K562 (cell line): ENCODE data around the gene VEZF1. TPM values are rescaled to one million over a fixed set of nuclear protein-coding genes. Genes with fewer than 3 reads are reported as not detected.
A peak's percentile ranks its signal among the peaks of the same experiment; 100 is the strongest.

Source experiments
- BRD4 ChIP-seq: fragments of 200-600 bp; sonication (generic); IDR thresholded peaks from 2 replicates; pipeline ENCODE4 v1.6.1; 2017; ENCODE audit warnings: inconsistent platforms
- CBFA2T3 ChIP-seq: fragments of 450-650 bp; IDR thresholded peaks from 2 replicates; pipeline ENCODE4 v1.6.1; 2017
- CCNT2 ChIP-seq: IDR thresholded peaks from 2 replicates; pipeline ENCODE4 v1.6.1; 2011; ENCODE audit warnings: borderline replicate concordance, low read depth, mild to moderate bottlenecking, moderate library complexity, mixed read lengths, low read length; ENCODE audit not compliant: insufficient read length; ENCODE audit errors: extremely low read depth
- DNMT1 ChIP-seq: fragments of 450-650 bp; IDR thresholded peaks from 2 replicates; pipeline ENCODE4 v1.6.1; 2016; ENCODE audit warnings: antibody characterized with exemption, mild to moderate bottlenecking
- FOXJ2 ChIP-seq: fragments of 200-800 bp; sonication (Bioruptor generic); IDR thresholded peaks from 2 replicates; pipeline ENCODE4 v1.6.1; 2016; ENCODE audit warnings: missing genetic modification characterization, missing compliant biosample characterization
- FOXP1 ChIP-seq: sonication (generic); formaldehyde crosslinking; IDR thresholded peaks from 2 replicates; pipeline ENCODE4 v1.8.0; 2022; ENCODE audit warnings: mild to moderate bottlenecking, missing genetic modification reagents
- GABPB1 ChIP-seq: sonication (generic); formaldehyde crosslinking; IDR thresholded peaks from 2 replicates; pipeline ENCODE4 v1.8.0; 2022; ENCODE audit warnings: mild to moderate bottlenecking, missing genetic modification reagents
- HDAC2 ChIP-seq: fragments of 450-650 bp; IDR thresholded peaks from 2 replicates; pipeline ENCODE4 v1.6.1; 2016; ENCODE audit warnings: mild to moderate bottlenecking
- NCOR1 ChIP-seq: fragments of 450-650 bp; IDR thresholded peaks from 2 replicates; pipeline ENCODE4 v1.6.1; 2016; ENCODE audit warnings: mild to moderate bottlenecking, moderate library complexity
- NR2F6 ChIP-seq: fragments of 450-650 bp; formaldehyde crosslinking; IDR thresholded peaks from 2 replicates; pipeline ENCODE4 v1.4.0; 2020; ENCODE audit warnings: mild to moderate bottlenecking
- SMAD2 ChIP-seq: fragments of 150-350 bp; IDR thresholded peaks from 2 replicates; pipeline ENCODE4 v1.6.1; 2014; ENCODE audit warnings: low read depth, mild to moderate bottlenecking, low read length
- TCF3 ChIP-seq: sonication (generic); formaldehyde crosslinking; IDR thresholded peaks from 2 replicates; pipeline ENCODE4 v1.4.0; 2020; ENCODE audit warnings: mild to moderate bottlenecking, missing genetic modification reagents
- TCFL5 ChIP-seq: fragments of 250-450 bp; sonication (Bioruptor Pico); conservative IDR thresholded peaks from 2 replicates; pipeline ENCODE4 v1.6.1; 2021; ENCODE audit warnings: mild to moderate bottlenecking, moderate library complexity, matching md5 sums
- ZC3H8 ChIP-seq: fragments of 450-650 bp; IDR thresholded peaks from 2 replicates; pipeline ENCODE4 v1.6.1; 2017
- ZNF668 ChIP-seq: fragments of 250-450 bp; sonication (Bioruptor Pico); IDR thresholded peaks from 2 replicates; pipeline ENCODE4 v1.8.0; 2022; ENCODE audit warnings: mild to moderate bottlenecking, inconsistent platforms
- ZNF778 ChIP-seq: fragments of 450-650 bp; formaldehyde crosslinking; IDR thresholded peaks from 2 replicates; pipeline ENCODE4 v1.4.0; 2020; ENCODE audit warnings: mild to moderate bottlenecking, moderate library complexity
- polyA plus RNA-seq, 8 experiments: library from polyadenylated mRNA; depleted of rRNA in 4 of 8; stranded (reverse) in 5 of 8; unstranded in 3 of 8; fragments of >200 nt; fragmentation: Nextera tagmentation in 2 of 8; fragmentation: Illumina TruSeq in 1 of 8; extraction: Ambion mirVana in 2 of 8; extraction: Trizol in 1 of 8; gene quantifications; 2 replicates each; pipeline versions ENCODE4 v1.2.1 to v1.2.3, GENCODE V29; 2011 to 2014; ENCODE audit warnings: inconsistent platforms in 1 of 8, missing spikeins in 1 of 8
- total RNA-seq, 7 experiments: library from RNA; depleted of rRNA in 6 of 7; stranded (reverse); fragments of >200 nt in 6 of 7; fragmentation: Illumina TruSeq in 2 of 7; extraction: Trizol in 2 of 7; gene quantifications; 2 replicates each; pipeline versions ENCODE4 v1.2.1 to v1.2.3, GENCODE V29; 2011 to 2021; ENCODE audit warnings: low replicate concordance in 1 of 7
- TF ChIP-seq, protein P1 (sequence below): fragments of 250-450 bp; sonication (Bioruptor Pico); IDR thresholded peaks from 2 replicates; pipeline ENCODE4 v1.6.1; 2021; ENCODE audit warnings: mild to moderate bottlenecking
- TF ChIP-seq, protein P2 (sequence below): sonication (generic); formaldehyde crosslinking; IDR thresholded peaks from 2 replicates; pipeline ENCODE4 v1.8.1; 2023; ENCODE audit warnings: mild to moderate bottlenecking, missing genetic modification reagents
- TF ChIP-seq, protein P3 (sequence below): fragments of 250-450 bp; sonication (Bioruptor Pico); IDR thresholded peaks from 2 replicates; pipeline ENCODE4 v1.5.0; 2021
- TF ChIP-seq, protein P4 (sequence below), 2 experiments: fragments of 450-650 bp; formaldehyde crosslinking in 1 of 2; IDR thresholded peaks; 2 replicates each; pipeline versions ENCODE4 v1.4.0 to v1.6.1; 2014 to 2020; ENCODE audit warnings: mild to moderate bottlenecking in 2 of 2, borderline replicate concordance in 1 of 2, low read depth in 1 of 2

VEZF1 gene
- total and polyA plus RNA-seq, 9 of the 15 experiments (the other 6 are each of a cell fraction or from before 2014, with no cell fraction given): 9.5 to 33.4 (median 22.1) TPM

DNA sequence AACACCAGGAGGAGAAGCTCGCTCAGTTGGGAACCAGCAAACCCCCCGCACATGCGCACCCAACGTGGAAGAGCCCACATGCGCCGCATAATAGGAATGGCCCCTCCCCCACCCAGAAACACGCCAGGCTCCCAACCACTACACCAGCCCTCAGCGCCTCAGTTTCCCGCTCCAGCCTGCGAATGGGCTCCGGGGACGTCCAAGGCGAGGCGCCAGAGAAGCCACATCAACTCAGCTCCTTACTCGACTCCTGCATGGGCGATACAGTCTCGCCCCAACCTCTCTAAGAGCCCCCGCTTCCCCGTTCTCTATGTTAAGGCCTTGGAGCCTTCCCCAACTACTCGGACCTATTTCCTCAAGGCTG is 18.5 kb upstream of the VEZF1 start (continued):
- TF ChIP-seq, protein P1, sequence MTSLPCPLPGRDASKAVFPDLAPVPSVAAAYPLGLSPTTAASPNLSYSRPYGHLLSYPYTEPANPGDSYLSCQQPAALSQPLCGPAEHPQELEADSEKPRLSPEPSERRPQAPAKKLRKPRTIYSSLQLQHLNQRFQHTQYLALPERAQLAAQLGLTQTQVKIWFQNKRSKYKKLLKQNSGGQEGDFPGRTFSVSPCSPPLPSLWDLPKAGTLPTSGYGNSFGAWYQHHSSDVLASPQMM (CRISPR knock-in tag): no peak
- no peak for TF ChIP-seq FOXP1 (CRISPR knock-in tag)
- TF ChIP-seq CCNT2: no peak
- TF ChIP-seq TCF3 (CRISPR knock-in tag): no peak
- TF ChIP-seq NR2F6 (CRISPR knock-in tag): no peak
- TF ChIP-seq SMAD2: no peak
- TF ChIP-seq FOXJ2 (tag): 0 out of 2 replicates have a peak, but pooled peaks have one; percentile 11
- TF ChIP-seq, protein P2, sequence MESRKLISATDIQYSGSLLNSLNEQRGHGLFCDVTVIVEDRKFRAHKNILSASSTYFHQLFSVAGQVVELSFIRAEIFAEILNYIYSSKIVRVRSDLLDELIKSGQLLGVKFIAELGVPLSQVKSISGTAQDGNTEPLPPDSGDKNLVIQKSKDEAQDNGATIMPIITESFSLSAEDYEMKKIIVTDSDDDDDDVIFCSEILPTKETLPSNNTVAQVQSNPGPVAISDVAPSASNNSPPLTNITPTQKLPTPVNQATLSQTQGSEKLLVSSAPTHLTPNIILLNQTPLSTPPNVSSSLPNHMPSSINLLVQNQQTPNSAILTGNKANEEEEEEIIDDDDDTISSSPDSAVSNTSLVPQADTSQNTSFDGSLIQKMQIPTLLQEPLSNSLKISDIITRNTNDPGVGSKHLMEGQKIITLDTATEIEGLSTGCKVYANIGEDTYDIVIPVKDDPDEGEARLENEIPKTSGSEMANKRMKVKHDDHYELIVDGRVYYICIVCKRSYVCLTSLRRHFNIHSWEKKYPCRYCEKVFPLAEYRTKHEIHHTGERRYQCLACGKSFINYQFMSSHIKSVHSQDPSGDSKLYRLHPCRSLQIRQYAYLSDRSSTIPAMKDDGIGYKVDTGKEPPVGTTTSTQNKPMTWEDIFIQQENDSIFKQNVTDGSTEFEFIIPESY: no peak
- no peak for TF ChIP-seq CBFA2T3
- no peak for TF ChIP-seq ZC3H8
- no peak for TF ChIP-seq TCFL5 (CRISPR knock-in tag)
- TF ChIP-seq DNMT1: no peak
- TF ChIP-seq ZNF668 (CRISPR knock-in tag): no peak
- no peak for TF ChIP-seq HDAC2
- no peak for TF ChIP-seq NCOR1
- no peak for TF ChIP-seq BRD4
- TF ChIP-seq, protein P3, sequence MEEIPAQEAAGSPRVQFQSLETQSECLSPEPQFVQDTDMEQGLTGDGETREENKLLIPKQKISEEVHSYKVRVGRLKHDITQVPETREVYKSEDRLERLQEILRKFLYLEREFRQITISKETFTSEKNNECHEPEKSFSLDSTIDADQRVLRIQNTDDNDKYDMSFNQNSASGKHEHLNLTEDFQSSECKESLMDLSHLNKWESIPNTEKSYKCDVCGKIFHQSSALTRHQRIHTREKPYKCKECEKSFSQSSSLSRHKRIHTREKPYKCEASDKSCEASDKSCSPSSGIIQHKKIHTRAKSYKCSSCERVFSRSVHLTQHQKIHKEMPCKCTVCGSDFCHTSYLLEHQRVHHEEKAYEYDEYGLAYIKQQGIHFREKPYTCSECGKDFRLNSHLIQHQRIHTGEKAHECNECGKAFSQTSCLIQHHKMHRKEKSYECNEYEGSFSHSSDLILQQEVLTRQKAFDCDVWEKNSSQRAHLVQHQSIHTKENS (CRISPR knock-in tag): no peak
- TF ChIP-seq GABPB1 (CRISPR knock-in tag): no peak
- TF ChIP-seq, protein P4, sequence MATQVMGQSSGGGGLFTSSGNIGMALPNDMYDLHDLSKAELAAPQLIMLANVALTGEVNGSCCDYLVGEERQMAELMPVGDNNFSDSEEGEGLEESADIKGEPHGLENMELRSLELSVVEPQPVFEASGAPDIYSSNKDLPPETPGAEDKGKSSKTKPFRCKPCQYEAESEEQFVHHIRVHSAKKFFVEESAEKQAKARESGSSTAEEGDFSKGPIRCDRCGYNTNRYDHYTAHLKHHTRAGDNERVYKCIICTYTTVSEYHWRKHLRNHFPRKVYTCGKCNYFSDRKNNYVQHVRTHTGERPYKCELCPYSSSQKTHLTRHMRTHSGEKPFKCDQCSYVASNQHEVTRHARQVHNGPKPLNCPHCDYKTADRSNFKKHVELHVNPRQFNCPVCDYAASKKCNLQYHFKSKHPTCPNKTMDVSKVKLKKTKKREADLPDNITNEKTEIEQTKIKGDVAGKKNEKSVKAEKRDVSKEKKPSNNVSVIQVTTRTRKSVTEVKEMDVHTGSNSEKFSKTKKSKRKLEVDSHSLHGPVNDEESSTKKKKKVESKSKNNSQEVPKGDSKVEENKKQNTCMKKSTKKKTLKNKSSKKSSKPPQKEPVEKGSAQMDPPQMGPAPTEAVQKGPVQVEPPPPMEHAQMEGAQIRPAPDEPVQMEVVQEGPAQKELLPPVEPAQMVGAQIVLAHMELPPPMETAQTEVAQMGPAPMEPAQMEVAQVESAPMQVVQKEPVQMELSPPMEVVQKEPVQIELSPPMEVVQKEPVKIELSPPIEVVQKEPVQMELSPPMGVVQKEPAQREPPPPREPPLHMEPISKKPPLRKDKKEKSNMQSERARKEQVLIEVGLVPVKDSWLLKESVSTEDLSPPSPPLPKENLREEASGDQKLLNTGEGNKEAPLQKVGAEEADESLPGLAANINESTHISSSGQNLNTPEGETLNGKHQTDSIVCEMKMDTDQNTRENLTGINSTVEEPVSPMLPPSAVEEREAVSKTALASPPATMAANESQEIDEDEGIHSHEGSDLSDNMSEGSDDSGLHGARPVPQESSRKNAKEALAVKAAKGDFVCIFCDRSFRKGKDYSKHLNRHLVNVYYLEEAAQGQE (IDR thresholded peaks at IDR 0.05; ENCODE audit: borderline replicate concordance): no peak
- TF ChIP-seq, protein P4 (CRISPR knock-in tag; IDR thresholded peaks at IDR 0.05; ENCODE audit: low read depth): no peak
- TF ChIP-seq ZNF778 (CRISPR knock-in tag): no peak
